ENCODE data around the gene NINJ2.
A peak's percentile ranks its signal among the peaks of the same experiment; 100 is the strongest.

Gene NINJ2

DNA sequence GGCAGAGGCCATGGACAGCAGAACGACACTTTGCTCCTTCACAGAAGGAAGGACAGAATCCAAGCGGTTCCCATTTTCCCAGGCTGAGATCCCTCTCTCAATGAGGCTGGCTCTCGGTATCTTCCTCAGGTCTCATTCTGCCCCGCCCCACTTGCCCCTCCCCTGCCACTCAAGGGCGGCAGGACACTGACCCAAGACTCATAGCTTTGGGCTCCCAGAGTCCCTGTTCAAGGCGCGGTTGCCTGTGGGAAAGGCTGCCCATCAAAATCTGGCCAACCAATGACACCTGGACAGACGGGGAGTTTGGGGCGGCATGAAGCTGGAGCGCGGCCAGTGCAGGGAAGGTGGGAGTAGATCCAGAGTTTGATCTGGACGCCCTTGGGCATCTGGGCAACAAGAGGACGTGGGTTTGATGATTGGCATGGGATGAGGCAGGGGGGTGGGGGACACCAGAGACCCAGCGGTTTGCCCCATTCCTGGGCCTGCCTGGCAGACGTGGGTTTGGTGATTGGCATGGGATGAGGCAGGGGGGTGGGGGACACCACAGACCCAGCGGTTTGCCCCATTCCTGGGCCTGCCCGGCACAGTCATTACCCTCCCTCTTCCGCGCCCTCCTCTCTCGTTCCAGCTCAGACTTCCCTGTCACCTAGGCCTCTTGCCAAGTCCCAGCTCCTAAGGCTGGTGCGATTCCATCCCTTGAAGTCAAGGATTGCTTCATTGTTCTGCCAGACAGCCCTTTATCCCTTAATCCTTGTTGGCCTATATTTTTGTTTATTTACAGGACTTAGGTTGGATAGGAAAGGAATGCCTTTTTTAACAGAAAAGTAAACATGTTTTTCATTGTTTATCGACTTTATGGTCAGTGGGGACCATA, 92.1 kb downstream of the NINJ2 start:
- peaks cover 31% of the 10 kb centered on the region for H3K4me1 ChIP-seq (ENCODE audit: insufficient read depth, insufficient read length)
- H3K9ac ChIP-seq (ENCODE audit: insufficient read length, low read depth) = peak overlapping the region; percentile 88

DNA sequence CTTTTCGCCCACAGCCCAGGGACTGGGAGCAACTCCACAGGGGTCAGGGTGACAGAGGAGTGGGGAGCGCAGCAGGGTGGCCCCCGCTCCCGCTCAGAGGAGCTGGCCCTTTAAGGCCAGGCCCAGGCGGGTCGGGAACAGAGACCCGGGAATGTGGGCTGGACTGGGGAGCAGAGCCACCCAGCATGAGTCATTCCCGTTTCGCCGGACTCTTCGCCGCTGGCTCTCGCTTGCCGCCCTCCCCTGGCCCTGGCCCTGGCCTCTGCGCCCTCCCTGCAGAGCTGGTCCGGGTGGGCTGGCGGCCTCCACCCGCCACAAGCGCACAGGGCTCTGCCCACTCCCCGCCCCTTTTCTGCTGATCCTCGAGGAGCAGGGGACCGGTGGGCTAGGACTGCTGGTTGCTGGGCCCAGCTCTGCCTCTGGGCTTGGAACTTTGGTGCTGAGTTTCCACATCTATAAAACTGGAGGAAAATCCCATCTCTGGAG, 92.8 kb downstream of the NINJ2 start:
- no peak for TF ChIP-seq YY1 (IDR thresholded peaks at IDR 0.05; ENCODE audit: insufficient read depth, insufficient read length)
- TF ChIP-seq ZNF274 (IDR thresholded peaks at IDR 0.05; ENCODE audit: low read depth, low read length) = no peak
- no peak for TF ChIP-seq SUZ12 (IDR thresholded peaks at IDR 0.05; ENCODE audit: extremely low read depth, insufficient read depth, insufficient read length)
- Histone ChIP-seq H3K9ac (ENCODE audit: insufficient read length, low read depth) (peak overlapping the region; percentile 88), H3K36me3 (ENCODE audit: insufficient read depth, insufficient read length, low read length) (peaks cover 4% of the 10 kb centered on the region), H3K4me3 (ENCODE audit: insufficient read length, low read depth) (peak overlapping the region; percentile 75), H3K27me3 (ENCODE audit: insufficient read depth, insufficient read length) (peaks cover 7% of the 10 kb centered on the region), H3K4me1 (ENCODE audit: insufficient read depth, insufficient read length) (peaks cover 30% of the 10 kb centered on the region), H3K9me3 (ENCODE audit: insufficient read depth, low read length) (no peaks in the 10 kb centered on the region)
- DNase-seq (ENCODE audit: low read depth, low spot score) = peak; percentile 83

More for the DNA sequence above, 92.1 kb downstream of the NINJ2 start:
- DNase-seq (ENCODE audit: low read depth, low spot score) = no peak
- Histone ChIP-seq H3K9me3 (ENCODE audit: insufficient read depth, low read length) (no peaks in the 10 kb centered on the region), H3K36me3 (ENCODE audit: insufficient read depth, insufficient read length, low read length) (no peaks in the 10 kb centered on the region), H3K27me3 (ENCODE audit: insufficient read depth, insufficient read length) (peaks cover 7% of the 10 kb centered on the region), H3K4me3 (ENCODE audit: insufficient read length, low read depth) (peak overlapping the region; percentile 75)
- TF ChIP-seq YY1 (IDR thresholded peaks at IDR 0.05; ENCODE audit: insufficient read depth, insufficient read length) (no peak), SUZ12 (IDR thresholded peaks at IDR 0.05; ENCODE audit: extremely low read depth, insufficient read depth, insufficient read length) (no peak), ZNF274 (IDR thresholded peaks at IDR 0.05; ENCODE audit: low read depth, low read length) (no peak)

DNA sequence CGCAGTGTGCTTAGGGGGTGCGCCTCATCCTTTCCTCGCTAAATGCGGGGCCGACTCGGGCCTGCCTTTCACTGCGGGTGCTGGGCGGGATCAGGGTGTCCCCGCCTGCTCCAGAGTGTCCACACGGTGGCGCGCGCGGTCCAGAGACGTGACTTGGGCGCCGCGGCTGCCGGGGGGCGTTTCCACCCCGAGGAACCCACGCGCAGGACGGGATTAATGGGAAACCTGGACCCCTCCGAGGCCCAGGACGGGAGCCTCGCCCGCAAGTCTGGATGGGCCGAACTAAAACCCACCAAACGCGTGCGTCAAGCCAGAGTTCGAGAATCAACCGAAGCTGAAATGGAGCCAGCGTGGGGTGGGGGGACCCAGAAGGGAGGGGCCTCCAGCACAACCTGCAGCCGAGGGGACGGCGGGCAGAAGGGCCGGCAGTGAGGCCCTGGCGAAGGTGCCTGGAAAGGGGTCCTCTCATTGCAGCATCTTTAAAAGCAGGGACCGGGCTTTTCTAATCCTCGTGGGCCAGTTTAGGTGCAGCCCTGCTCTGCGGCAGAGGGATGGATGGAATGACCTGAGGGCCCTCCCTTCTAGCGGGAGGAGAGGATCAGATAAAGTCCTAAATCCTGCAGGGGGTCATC, 93.3 kb downstream of the NINJ2 start:
- H3K4me3 ChIP-seq (ENCODE audit: insufficient read length, low read depth) = peak overlapping the region; percentile 75
- peaks cover 7% of the 10 kb centered on the region for H3K27me3 ChIP-seq (ENCODE audit: insufficient read depth, insufficient read length)
- peaks cover 10% of the 10 kb centered on the region for H3K36me3 ChIP-seq (ENCODE audit: insufficient read depth, insufficient read length, low read length)
- peak overlapping the region; percentile 88 for H3K9ac ChIP-seq (ENCODE audit: insufficient read length, low read depth)
- DNase-seq (ENCODE audit: low read depth, low spot score) = peak; percentile 87
- TF ChIP-seq YY1 (IDR thresholded peaks at IDR 0.05; ENCODE audit: insufficient read depth, insufficient read length) = no peak
- no peak for TF ChIP-seq SUZ12 (IDR thresholded peaks at IDR 0.05; ENCODE audit: extremely low read depth, insufficient read depth, insufficient read length)
- no peak for TF ChIP-seq ZNF274 (IDR thresholded peaks at IDR 0.05; ENCODE audit: low read depth, low read length)
- H3K4me1 ChIP-seq (ENCODE audit: insufficient read depth, insufficient read length) = peaks cover 26% of the 10 kb centered on the region
- no peaks in the 10 kb centered on the region for H3K9me3 ChIP-seq (ENCODE audit: insufficient read depth, low read length)

DNA sequence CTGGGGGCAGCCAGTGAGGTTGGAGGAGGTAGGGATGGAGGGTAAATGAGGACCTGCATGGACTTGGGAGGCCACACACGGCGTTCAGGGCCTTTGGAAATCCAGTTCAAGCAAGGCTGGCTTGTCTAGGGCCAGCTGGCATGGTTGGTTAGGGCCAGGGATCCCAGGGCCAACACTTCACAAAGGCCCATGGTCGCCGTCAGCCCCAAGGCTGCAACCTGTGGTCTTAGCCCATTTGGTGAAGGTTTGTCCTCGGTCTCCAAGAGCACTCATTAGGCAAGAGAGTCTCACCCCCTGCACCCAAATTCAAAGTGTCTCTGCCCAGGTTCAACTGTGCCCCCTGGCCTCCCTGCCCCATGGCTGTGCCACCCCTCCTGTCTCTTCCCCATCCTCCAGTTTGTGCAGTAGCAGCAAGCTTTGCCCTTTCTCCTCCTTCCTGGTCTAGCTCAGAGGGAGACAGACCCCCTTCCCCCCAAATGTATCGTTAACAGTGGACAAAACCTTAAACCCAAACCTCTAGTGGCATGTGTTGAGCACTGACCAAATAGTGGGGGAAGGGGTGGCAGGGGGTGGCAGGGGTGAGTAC, 94.1 kb downstream of the NINJ2 start:
- no peak for TF ChIP-seq YY1 (IDR thresholded peaks at IDR 0.05; ENCODE audit: insufficient read depth, insufficient read length)
- TF ChIP-seq SUZ12 (IDR thresholded peaks at IDR 0.05; ENCODE audit: extremely low read depth, insufficient read depth, insufficient read length) = no peak
- no peak for TF ChIP-seq ZNF274 (IDR thresholded peaks at IDR 0.05; ENCODE audit: low read depth, low read length)
- DNase-seq (ENCODE audit: low read depth, low spot score) = no peak
- Histone ChIP-seq H3K36me3 (ENCODE audit: insufficient read depth, insufficient read length, low read length) (peaks cover 17% of the 10 kb centered on the region), H3K4me1 (ENCODE audit: insufficient read depth, insufficient read length) (peaks cover 29% of the 10 kb centered on the region), H3K4me3 (ENCODE audit: insufficient read length, low read depth) (peak overlapping the region; percentile 75), H3K27me3 (ENCODE audit: insufficient read depth, insufficient read length) (peaks cover 7% of the 10 kb centered on the region), H3K9ac (ENCODE audit: insufficient read length, low read depth) (peak overlapping the region; percentile 88), H3K9me3 (ENCODE audit: insufficient read depth, low read length) (no peaks in the 10 kb centered on the region)

DNA sequence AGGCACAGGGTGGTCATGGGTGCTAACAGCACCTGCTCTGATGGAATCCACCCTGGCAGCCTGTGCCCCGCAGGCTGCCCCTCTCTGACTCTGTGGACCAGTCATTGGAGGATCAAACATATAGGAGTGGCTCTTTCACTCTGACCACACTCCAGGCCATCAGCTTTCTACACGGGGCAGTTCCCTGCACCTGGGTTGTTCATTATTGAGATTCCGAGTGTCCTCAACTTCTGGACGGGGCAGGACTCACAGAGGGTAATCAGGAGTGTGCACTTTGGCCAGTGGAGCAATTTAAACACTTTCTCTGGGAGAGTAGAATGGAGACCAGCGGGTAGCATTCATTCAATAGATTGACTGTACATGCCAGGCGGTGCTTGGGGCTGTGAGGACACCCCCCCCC, 94.8 kb downstream of the NINJ2 start:
- Histone ChIP-seq H3K36me3 (ENCODE audit: insufficient read depth, insufficient read length, low read length) (peaks cover 18% of the 10 kb centered on the region), H3K4me1 (ENCODE audit: insufficient read depth, insufficient read length) (peaks cover 29% of the 10 kb centered on the region), H3K9me3 (ENCODE audit: insufficient read depth, low read length) (no peaks in the 10 kb centered on the region), H3K9ac (ENCODE audit: insufficient read length, low read depth) (no peak overlapping the region), H3K27me3 (ENCODE audit: insufficient read depth, insufficient read length) (peaks cover 7% of the 10 kb centered on the region), H3K4me3 (ENCODE audit: insufficient read length, low read depth) (no peak overlapping the region)
- no peak for DNase-seq (ENCODE audit: low read depth, low spot score)
- no peak for TF ChIP-seq ZNF274 (IDR thresholded peaks at IDR 0.05; ENCODE audit: low read depth, low read length)
- TF ChIP-seq SUZ12 (IDR thresholded peaks at IDR 0.05; ENCODE audit: extremely low read depth, insufficient read depth, insufficient read length) = no peak
- TF ChIP-seq YY1 (IDR thresholded peaks at IDR 0.05; ENCODE audit: insufficient read depth, insufficient read length) = no peak

DNA sequence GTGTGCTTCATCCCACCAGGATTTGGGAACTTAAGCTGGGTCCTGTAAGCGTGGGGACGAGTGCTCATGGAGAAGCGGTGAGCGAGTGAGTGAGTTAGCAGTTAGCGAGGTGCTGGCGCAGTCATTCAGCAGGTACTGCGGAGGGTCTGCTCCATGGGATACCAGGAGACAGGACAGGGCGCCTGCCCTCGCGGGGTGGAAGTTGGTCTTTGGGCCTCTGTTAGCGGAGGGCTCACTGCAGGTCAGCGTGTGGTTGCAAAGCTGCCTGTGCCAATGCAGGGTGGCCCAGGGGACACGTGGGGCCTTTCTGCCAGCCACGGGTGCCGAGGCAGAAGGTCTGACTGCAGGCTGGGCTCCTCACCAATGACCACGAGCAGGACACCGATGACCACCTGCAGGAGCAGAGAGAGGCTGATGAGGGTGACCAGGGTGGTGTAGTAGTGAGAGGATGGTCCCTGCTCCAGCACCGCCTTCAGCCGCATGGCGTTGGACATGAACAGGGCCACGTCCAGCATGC, 97.6 kb downstream of the NINJ2 start:
- peaks cover 40% of the 10 kb centered on the region for H3K36me3 ChIP-seq (ENCODE audit: insufficient read depth, insufficient read length, low read length)
- TF ChIP-seq YY1 (IDR thresholded peaks at IDR 0.05; ENCODE audit: insufficient read depth, insufficient read length) (no peak), ZNF274 (IDR thresholded peaks at IDR 0.05; ENCODE audit: low read depth, low read length) (no peak), SUZ12 (IDR thresholded peaks at IDR 0.05; ENCODE audit: extremely low read depth, insufficient read depth, insufficient read length) (no peak)
- H3K4me1 ChIP-seq (ENCODE audit: insufficient read depth, insufficient read length) = peaks cover 20% of the 10 kb centered on the region
- DNase-seq (ENCODE audit: low read depth, low spot score) = no peak
- peaks cover 7% of the 10 kb centered on the region for H3K27me3 ChIP-seq (ENCODE audit: insufficient read depth, insufficient read length)
- no peaks in the 10 kb centered on the region for H3K9me3 ChIP-seq (ENCODE audit: insufficient read depth, low read length)
- no peak overlapping the region for H3K9ac ChIP-seq (ENCODE audit: insufficient read length, low read depth)
- no peak overlapping the region for H3K4me3 ChIP-seq (ENCODE audit: insufficient read length, low read depth)
